HG03442 (cell line): ENCODE results near the gene PDS5A.
"Not testable (repeated sequence)": the region's sequence is repeated elsewhere in the genome, so short reads cannot be mapped to it uniquely, and the experiment has no call there.

Experiments
- ATAC-seq: cut with Tn5 transposase; IDR thresholded peaks from one replicate; pipeline ENCODE4 v1.9.1; 2021; ENCODE audit warnings: mild to moderate bottlenecking, moderate library complexity; ENCODE audit not compliant: unreplicated experiment

PDS5A gene

GRCh38 chr4:39963656-39964055 lies 14.1 kb downstream of the PDS5A start:
- ATAC-seq = no peak

- ATAC-seq = no peak
These were observed 16.3 kb downstream of the PDS5A start for GRCh38 chr4:39961311-39961877.

DNA sequence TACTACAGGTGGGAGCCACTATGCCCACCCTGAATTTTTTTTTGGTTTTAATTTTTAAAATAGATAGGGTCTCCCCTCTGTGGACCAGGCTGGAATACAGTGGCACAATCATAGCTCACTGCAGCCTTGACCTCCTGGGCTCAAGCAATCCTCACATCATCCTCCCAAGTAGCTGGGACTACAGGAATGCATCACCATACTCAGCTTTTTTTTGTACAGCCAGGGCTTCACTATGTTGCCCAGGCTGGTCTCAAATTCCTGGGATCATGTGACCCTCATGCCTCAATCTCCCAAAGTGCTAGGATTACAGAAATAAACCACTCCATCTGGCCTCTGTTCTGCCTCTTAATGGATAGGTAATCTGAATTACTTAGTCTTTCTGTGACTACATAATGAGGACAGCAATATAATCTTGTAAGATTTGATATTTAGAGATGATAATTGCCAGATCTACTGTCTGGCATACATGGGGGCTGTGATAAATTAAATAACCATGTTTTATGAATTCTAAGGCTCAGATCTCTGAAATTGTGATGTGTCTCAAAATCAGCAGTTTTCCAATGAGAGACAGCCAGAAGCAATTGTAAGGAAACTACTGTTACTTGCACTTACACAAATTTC lies 26.7 kb downstream of the PDS5A start:
- ATAC-seq = no peak

GRCh38 chr4:39947963-39948362 lies 29.7 kb downstream of the PDS5A start:
- ATAC-seq = no peak

DNA sequence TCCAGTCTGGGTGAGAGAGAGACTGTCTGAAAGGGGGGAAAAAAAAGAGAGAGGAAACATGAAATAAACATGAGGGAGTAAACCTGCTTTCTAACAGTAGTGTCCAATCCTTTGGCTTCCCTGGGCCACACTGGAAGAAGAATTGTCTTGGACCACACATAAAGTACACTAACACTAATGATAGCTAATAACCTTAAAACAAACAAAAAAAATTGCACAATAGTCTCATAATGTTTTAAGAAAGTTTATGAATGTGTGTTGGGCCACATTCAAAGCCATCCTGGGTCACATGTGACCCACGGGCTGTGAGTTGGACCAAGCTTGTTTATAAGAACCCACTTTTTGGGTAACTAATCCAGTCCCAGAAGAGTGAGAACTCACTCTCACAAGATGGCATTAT lies 30.3 kb downstream of the PDS5A start:
- no peak for ATAC-seq

GRCh38 chr4:39944245-39944644 lies 33.5 kb downstream of the PDS5A start:
- ATAC-seq = not testable (repeated sequence)

DNA sequence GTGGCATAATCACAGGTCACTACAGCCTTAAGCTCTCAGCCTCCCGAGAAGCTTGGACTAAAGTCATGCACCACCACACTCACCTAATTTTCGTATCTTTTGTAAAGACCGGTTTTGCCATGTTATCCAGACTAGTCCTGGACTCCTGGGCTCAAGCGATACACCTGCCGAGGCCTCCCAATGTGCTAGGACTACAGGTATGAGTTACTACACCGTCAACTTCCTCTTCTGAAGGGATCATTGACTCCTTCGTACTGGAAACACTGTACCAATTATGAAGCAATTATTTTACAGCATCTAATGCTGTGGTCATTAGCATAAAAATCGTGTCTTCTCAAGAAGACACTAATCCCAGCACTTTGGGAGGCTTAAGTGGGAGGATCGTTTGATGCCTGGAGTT lies 35.2 kb downstream of the PDS5A start:
- ATAC-seq = no peak

- ATAC-seq = no peak
These were observed 36.0 kb downstream of the PDS5A start for GRCh38 chr4:39941682-39942217.

- no peak for ATAC-seq
These were observed 39.9 kb downstream of the PDS5A start for GRCh38 chr4:39937683-39938268.

DNA sequence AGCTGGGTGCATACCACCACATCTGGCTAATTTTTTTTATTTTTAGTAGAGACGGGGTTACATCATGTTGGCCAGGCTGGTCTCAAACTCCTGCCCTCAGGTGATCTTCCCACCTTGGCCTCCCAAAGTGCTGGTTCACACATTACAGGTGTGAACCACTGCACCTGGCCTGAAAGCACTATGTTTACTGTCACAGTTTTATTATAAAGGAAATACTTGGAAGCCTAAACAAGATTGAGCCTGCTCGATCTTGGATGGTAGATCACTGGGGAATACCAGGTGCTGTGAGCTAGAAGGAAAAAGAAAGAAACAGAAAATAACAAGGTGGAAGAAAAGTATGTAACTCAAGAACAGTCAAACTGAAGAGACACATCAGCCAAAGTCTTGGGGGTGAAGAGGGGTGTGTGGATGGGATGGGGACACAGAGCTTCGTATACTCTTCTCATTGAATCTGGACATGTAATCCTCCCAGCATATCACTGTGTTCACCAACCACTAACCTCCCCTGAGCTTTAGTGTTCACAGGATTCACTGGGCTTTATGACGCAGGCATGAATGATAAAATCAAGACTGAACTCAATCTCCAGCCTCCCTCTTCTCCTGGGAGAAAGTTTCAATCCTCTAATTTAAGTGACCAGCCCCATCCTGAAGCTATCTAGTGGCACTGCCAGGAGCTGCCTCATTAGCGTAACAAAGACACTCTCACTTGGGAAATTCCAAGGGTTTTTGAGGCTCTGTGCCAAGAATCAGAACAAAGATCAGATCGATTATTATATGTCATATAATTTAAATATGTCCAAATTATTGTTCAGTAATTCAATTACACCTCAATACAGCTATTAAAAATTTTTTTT lies 40.9 kb downstream of the PDS5A start:
- ATAC-seq = no peak

DNA sequence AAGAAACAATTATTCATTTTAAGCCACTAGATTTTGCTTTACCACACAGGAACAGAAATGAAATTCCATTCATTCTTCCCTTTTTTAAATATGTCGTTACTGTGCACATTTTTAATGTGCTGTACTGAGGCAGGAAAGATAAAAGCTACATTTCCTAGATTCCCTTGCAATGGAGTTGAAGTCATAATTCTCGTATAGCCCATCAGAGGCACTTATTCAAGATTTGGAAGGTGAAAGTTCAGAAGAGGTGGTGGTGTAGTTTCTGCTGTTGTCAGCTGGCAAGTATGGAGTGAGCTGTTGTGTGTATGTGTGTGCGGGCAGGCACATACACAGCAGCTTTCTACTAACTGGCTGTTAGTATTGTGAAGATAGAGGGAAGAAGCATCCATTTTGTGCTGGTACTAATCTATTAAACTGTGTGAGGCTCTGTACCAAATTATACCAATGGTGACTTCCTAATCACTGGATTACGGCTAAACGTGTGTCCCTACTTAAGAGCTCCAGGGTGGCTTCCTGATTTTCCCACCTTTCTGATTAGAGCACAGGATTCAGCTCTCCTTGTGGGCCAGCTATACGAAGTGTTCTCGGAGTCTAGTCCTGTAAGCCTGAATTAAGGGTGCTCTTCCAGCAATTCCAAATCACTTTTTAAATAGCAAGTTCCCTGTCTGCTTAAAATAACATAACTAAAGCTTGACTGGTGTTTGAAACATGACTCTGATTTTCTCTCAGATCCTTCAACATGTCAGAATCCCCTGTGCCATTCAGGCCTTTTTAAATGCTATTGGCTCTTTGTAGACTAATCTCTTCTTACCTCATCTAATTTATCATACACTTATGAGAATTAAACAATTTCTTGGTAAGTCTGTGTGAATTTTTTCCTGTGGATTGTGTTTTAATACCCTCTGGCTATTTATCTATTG lies 43.8 kb downstream of the PDS5A start:
- ATAC-seq = no peak

DNA sequence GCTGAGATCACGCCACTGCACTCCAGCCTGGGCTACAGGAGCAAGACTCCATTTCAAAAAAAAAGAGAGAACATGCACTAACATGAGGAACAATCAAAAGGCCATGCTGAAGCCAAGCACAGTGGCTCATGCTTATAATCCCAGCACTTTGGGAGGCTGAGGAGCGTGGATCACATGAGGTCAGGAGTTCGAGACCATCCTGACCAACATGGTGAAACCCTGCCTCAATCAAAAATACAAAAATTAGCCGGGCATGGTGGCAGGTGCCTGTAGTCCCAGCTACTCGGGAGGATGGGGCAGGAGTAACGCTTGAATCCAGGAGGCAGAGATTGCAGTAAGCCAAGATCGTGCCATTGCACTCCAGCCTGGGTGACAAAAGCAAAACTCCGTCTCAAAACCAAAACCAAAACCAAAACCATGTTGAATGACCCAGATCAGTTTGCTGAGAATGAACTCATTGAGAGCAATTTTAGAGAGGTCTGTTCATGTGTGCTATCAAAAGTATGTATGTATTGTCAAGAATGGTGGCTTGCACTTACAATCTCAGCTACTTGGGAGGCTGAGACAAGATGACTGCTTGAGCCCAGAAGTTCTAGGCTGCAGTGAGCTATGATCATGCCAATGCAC lies 44.8 kb downstream of the PDS5A start:
- peak; percentile 37 for ATAC-seq

- ATAC-seq = peak; percentile 40
These were observed 46.2 kb downstream of the PDS5A start for GRCh38 chr4:39931441-39931901.

- ATAC-seq = no peak
These were observed 49.2 kb downstream of the PDS5A start for GRCh38 chr4:39928538-39928937.

DNA sequence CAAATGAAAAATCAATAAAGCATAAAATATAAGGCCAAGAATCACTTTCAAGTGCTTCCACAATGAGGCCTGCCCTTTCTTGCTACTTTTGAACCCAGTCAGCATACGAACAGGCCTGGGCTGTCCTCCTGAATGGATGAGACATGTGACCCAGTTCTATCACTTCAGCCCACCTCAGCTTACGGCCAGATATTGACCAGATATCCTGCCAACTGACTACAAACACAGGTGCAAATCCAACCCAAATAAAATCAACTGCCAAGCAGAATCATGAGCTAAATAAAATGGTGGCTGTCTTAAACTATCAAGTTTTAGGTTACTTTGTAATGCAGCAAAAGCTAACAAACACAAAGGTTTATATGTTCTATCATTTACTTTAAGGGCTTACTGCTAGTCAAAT lies 53.7 kb downstream of the PDS5A start:
- ATAC-seq = no peak

DNA sequence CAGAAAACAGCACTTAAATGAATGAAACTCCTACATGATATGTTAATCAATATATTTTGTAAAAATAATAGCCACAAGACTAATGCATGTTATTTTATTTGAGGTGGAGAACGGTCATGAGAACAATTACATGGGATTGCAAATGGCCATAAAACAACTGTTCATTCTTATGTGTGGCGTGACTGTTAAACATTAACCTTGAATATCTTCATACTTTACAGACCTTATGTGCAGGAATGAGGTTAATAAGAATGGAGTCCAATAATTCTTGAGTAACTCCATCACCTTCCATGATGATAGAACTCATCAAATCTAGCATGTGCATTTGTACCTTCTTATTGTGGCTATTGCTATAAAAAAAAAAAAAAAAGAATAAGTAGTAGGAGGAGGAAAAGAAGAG lies 55.3 kb downstream of the PDS5A start:
- ATAC-seq = no peak

GRCh38 chr4:39913471-39913870 lies 64.2 kb downstream of the PDS5A start:
- no peak for ATAC-seq

DNA sequence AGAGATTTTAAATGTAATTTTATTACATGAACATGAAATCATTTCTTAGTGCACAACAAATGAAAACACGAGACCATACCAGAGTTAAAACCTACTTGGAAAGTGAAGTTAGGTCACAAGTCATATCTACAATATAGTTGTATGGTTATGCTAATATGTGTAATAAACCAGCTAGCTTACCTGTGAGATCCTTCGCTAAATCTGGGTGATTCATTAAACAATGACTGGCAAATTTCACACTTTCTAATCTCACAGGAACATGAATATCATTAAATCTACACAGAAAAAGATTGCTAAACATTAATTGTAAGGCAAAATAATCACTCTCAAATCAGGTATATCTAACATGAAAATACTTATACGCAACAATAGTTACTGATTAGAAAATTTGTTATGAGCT lies 67.6 kb downstream of the PDS5A start:
- ATAC-seq = no peak

- ATAC-seq = no peak
These were observed 69.4 kb downstream of the PDS5A start for GRCh38 chr4:39908284-39908683.

DNA sequence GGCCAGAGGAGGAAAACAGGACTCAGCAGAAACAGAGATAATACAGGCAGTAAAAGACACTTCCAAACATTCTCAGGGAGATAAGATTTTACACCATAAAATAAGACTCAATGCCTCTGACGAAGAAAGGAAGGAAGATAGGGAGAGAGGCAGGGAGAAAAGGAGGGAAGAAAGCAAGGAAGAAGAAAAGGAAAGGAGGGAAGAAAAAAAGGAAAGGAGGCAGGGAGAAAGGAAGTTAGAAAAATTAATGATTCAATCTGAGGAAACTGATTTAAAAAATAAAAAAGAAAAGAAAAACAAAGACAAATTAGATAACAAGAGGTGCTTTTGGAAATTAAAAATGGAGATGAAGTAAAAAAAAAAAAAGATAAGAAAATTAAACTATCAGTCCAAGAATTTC lies 72.1 kb downstream of the PDS5A start:
- no peak for ATAC-seq
